GM23338 (cell line): ENCODE results near the gene TMEM252. TPM values are rescaled to one million over a fixed set of nuclear protein-coding genes. Genes with fewer than 3 reads are reported as not detected.

Experiments
- ATAC-seq: fragments of 200-7000 bp; cut with Tn5 transposase; 3 replicates; pipeline ENCODE4 v1.9.1; 2020
- DNase-seq: peaks from one replicate; pipeline ENCODE4 v3.0.0-alpha.2; 2015; ENCODE audit warnings: low spot score
- H2AFZ ChIP-seq: fragments of 200-600 bp; sonication (generic); 2 replicates; pipeline ENCODE4 v1.8.0; 2016; ENCODE audit warnings: antibody characterized with exemption, mild to moderate bottlenecking, moderate library complexity
- H3F3A ChIP-seq: fragments of 200-600 bp; sonication (generic); replicated peaks from 2 replicates; pipeline ENCODE4 v1.8.0; 2017; ENCODE audit warnings: antibody characterized with exemption, mixed run types, low read depth
- H3K27ac ChIP-seq: fragments of 200-600 bp; sonication (generic); 2 replicates; pipeline ENCODE4 v1.6.1; 2016; ENCODE audit warnings: low read depth
- H3K27me3 ChIP-seq: fragments of 200-600 bp; sonication (generic); 2 replicates; pipeline ENCODE4 v1.8.0; 2016; ENCODE audit warnings: mild to moderate bottlenecking, mixed run types, moderate library complexity; ENCODE audit not compliant: insufficient read depth
- H3K36me3 ChIP-seq: fragments of 200-600 bp; sonication (generic); 2 replicates; pipeline ENCODE4 v1.8.0; 2016; ENCODE audit warnings: mild to moderate bottlenecking; ENCODE audit not compliant: insufficient read depth
- H3K4me1 ChIP-seq: fragments of 200-600 bp; sonication (generic); 2 replicates; pipeline ENCODE4 v1.8.0; 2016; ENCODE audit warnings: mild to moderate bottlenecking, moderate library complexity; ENCODE audit not compliant: insufficient read depth
- H3K4me2 ChIP-seq: fragments of 200-600 bp; sonication (generic); 2 replicates; pipeline ENCODE4 v1.7.1; 2017; ENCODE audit warnings: mixed run types
- H3K4me3 ChIP-seq: fragments of 200-600 bp; sonication (generic); 2 replicates; pipeline ENCODE4 v1.6.1; 2016; ENCODE audit warnings: mixed run types
- H3K79me2 ChIP-seq: fragments of 200-600 bp; sonication (generic); replicated peaks from 2 replicates; pipeline ENCODE4 v1.8.0; 2017; ENCODE audit warnings: mild to moderate bottlenecking; ENCODE audit not compliant: insufficient read depth
- H3K9me2 ChIP-seq: fragments of 200-600 bp; sonication (generic); 2 replicates; pipeline ENCODE4 v1.8.0; 2017; ENCODE audit not compliant: insufficient read depth
- H4K20me1 ChIP-seq: fragments of 200-600 bp; sonication (generic); replicated peaks from 2 replicates; pipeline ENCODE4 v1.8.0; 2017; ENCODE audit warnings: mild to moderate bottlenecking; ENCODE audit not compliant: insufficient read depth
- H3K27ac Mint-ChIP-seq: 2 replicates; pipeline ENCODE4 v1.8.0; 2020; ENCODE audit warnings: inconsistent platforms, mild to moderate bottlenecking, moderate library complexity, mixed read lengths
- H3K27me3 Mint-ChIP-seq: 3 replicates; pipeline ENCODE4 v1.8.0; 2022; ENCODE audit warnings: low read depth, mild to moderate bottlenecking, moderate library complexity, mixed read lengths, inconsistent platforms; ENCODE audit not compliant: insufficient read depth, poor library complexity
- H3K36me3 Mint-ChIP-seq: 3 replicates; pipeline ENCODE4 v1.8.0; 2021; ENCODE audit warnings: low read depth, mild to moderate bottlenecking, inconsistent platforms, moderate library complexity, mixed read lengths
- H3K4me1 Mint-ChIP-seq: 3 replicates; pipeline ENCODE4 v1.8.0; 2020; ENCODE audit warnings: mild to moderate bottlenecking, inconsistent platforms, mixed read lengths
- H3K4me3 Mint-ChIP-seq: 3 replicates; pipeline ENCODE4 v1.8.0; 2021; ENCODE audit warnings: moderate library complexity, mild to moderate bottlenecking, inconsistent platforms, mixed read lengths
- H3K9me3 Mint-ChIP-seq: 3 replicates; pipeline ENCODE4 v1.8.0; 2020; ENCODE audit warnings: moderate library complexity, mild to moderate bottlenecking, inconsistent platforms, mixed read lengths
- EZH2 ChIP-seq: fragments of 200-600 bp; sonication (generic); IDR thresholded peaks from one replicate; pipeline ENCODE4 v1.8.0; 2017; ENCODE audit warnings: antibody characterized with exemption, mild to moderate bottlenecking, low read depth; ENCODE audit not compliant: unreplicated experiment
- JUNB ChIP-seq: IDR thresholded peaks from one replicate; pipeline ENCODE4 v1.6.1; 2016; ENCODE audit warnings: antibody characterized with exemption; ENCODE audit not compliant: unreplicated experiment
- NANOG ChIP-seq: IDR thresholded peaks from 2 replicates; pipeline ENCODE4 v1.6.1; 2016; ENCODE audit warnings: antibody characterized with exemption, borderline replicate concordance
- REST ChIP-seq: IDR thresholded peaks from one replicate; pipeline ENCODE4 v1.6.1; 2018; ENCODE audit warnings: antibody characterized with exemption; ENCODE audit not compliant: unreplicated experiment
- ZNF331 ChIP-seq: fragments of 250-450 bp; sonication (Bioruptor Pico); IDR thresholded peaks from 2 replicates; pipeline ENCODE4 v1.5.0; 2020; ENCODE audit warnings: low read depth, mild to moderate bottlenecking, moderate library complexity
- ZNF462 ChIP-seq: fragments of 250-450 bp; sonication (Bioruptor Pico); IDR thresholded peaks from 2 replicates; pipeline ENCODE4 v1.5.0; 2020; ENCODE audit warnings: mild to moderate bottlenecking, moderate library complexity
- polyA plus RNA-seq: library from polyadenylated mRNA; unstranded; fragments of >200 nt; fragmentation: Nextera tagmentation; extraction: Ambion mirVana; gene quantifications from 2 replicates; pipeline ENCODE4 v1.2.1, GENCODE V29; 2016
- total RNA-seq: library from RNA; depleted of rRNA; stranded (reverse); fragments of >200 nt; shearing (Covaris generic); gene quantifications from 2 replicates; pipeline ENCODE4 v1.2.3, GENCODE V29; 2014

The TMEM252 gene
- total and polyA plus RNA-seq, 2 experiments from 2014 or later: not detected

- H4K20me1 ChIP-seq: no peaks in the 10 kb centered on the region; the same call in 1 of the 2 replicates
These were observed 885 bp upstream of the TMEM252 start for GRCh38 chr9:68541568-68541967.

More at GRCh38 chr9:68541568-68541967, 885 bp upstream of the TMEM252 start:
- no peaks in the 10 kb centered on the region for H3F3A ChIP-seq
- H3K79me2 ChIP-seq: no peaks in the 10 kb centered on the region
- no peak overlapping the region for H3K27ac ChIP-seq
- H3K27me3 ChIP-seq: peaks cover 26% of the 10 kb centered on the region
- H3K9me2 ChIP-seq: no peaks in the 10 kb centered on the region
- H2AFZ ChIP-seq: no peak overlapping the region
- no peak overlapping the region for H3K27ac Mint-ChIP-seq
- no peak overlapping the region for H3K4me3 ChIP-seq
- ATAC-seq: no peak
- H3K4me2 ChIP-seq: no peak overlapping the region
- TF ChIP-seq REST (no peak), NANOG (no peak), ZNF331 (CRISPR knock-in tag) (no peak), JUNB (no peak), ZNF462 (CRISPR knock-in tag) (no peak), EZH2 (no peak)
- peaks cover 4% of the 10 kb centered on the region for H3K27me3 Mint-ChIP-seq
- H3K4me1 ChIP-seq: no peaks in the 10 kb centered on the region
- H3K36me3 ChIP-seq: no peaks in the 10 kb centered on the region
- DNase-seq: no peak
- no peaks in the 10 kb centered on the region for H3K9me3 Mint-ChIP-seq
- H3K4me3 Mint-ChIP-seq: no peak overlapping the region
- no peaks in the 10 kb centered on the region for H3K36me3 Mint-ChIP-seq
- no peaks in the 10 kb centered on the region for H3K4me1 Mint-ChIP-seq
